Testis (tissue), 2 donors: ENCODE results near the gene PLCL1.

Source experiments
- POLR2A ChIP-seq: fragments of 450-650 bp; IDR thresholded peaks from one replicate; pipeline ENCODE4 v1.6.1; 2017; ENCODE audit warnings: antibody characterized with exemption, mild to moderate bottlenecking, moderate library complexity
- TF ChIP-seq, protein P1 (sequence below), 3 experiments: fragments of 450-650 bp in 2 of 3; fragments of 200-600 bp in 1 of 3; sonication (generic) in 1 of 3; IDR thresholded peaks; one replicate each; pipeline ENCODE4 v1.5.1; 2016 to 2019; ENCODE audit warnings: antibody characterized with exemption in 3 of 3, mild to moderate bottlenecking in 2 of 3, moderate library complexity in 1 of 3

DNA sequence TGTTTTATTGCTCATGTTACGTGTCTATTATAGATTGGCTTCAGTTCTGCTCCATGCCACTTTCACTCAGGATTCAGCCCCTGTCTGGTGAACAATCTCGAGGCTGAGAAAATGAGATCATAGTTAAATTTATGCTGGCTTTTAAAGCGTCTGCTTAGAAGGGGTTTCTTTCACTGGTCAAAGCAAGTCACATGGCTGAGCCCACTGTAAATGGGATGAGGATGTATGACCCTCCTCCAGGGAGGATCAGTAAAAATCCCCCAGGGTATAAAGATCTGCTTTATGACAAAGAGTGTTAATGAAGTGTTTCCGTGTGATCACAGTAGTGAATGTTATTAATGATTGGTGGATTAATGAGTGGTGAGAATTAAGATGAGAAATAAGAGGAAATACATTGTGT, 6.2 kb upstream of the PLCL1 start:
- no peak for TF ChIP-seq POLR2A
- TF ChIP-seq, protein P1, sequence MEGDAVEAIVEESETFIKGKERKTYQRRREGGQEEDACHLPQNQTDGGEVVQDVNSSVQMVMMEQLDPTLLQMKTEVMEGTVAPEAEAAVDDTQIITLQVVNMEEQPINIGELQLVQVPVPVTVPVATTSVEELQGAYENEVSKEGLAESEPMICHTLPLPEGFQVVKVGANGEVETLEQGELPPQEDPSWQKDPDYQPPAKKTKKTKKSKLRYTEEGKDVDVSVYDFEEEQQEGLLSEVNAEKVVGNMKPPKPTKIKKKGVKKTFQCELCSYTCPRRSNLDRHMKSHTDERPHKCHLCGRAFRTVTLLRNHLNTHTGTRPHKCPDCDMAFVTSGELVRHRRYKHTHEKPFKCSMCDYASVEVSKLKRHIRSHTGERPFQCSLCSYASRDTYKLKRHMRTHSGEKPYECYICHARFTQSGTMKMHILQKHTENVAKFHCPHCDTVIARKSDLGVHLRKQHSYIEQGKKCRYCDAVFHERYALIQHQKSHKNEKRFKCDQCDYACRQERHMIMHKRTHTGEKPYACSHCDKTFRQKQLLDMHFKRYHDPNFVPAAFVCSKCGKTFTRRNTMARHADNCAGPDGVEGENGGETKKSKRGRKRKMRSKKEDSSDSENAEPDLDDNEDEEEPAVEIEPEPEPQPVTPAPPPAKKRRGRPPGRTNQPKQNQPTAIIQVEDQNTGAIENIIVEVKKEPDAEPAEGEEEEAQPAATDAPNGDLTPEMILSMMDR (IDR thresholded peaks at IDR 0.05): no peak
